ENCODE data around the gene IL17RE.

DNA sequence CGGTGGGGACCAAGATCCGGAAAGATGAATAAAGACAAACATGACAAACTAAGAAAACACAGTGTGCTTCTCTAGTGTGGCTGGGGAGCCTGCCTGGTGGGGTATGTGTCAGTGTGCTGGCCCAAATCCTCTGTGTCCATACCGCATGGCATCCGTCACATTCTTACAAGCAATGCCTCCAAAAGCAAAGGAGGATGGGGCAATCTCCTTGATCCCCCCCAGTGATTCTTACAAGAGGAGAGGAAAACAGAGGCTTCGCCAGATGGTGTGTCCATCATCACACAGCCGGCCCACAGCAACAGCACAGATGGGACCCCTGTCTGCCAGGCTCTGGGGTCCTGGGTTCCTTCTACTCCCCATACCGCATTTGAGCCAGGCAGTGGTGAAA is 13.7 kb downstream of the IL17RE start:
- TF ChIP-seq CTCF (conservative IDR thresholded peaks at IDR 0.05 in 1 of 2, IDR thresholded peaks at IDR 0.05 in 1 of 2; ENCODE audit: low read depth in 1 of 2, low read length in 2 of 2): no peak
- no peak for TF ChIP-seq EZH2 (IDR thresholded peaks at IDR 0.05; ENCODE audit: low read length, missing control alignments)

All from fibroblast of lung (primary cell).